C4-2B (cell line): ENCODE measurements around the gene TMEM135.

Experiments
- H3K27ac ChIP-seq: fragments of 450-650 bp; 2 replicates; pipeline ENCODE4 v1.5.1; 2017
- ZFX ChIP-seq: fragments of 450-650 bp; IDR thresholded peaks from 2 replicates; pipeline ENCODE4 v1.6.1; 2017
- TF ChIP-seq, protein P1 (sequence below): fragments of 450-650 bp; conservative IDR thresholded peaks from 2 replicates; pipeline ENCODE4 v1.5.1; 2017; ENCODE audit warnings: mild to moderate bottlenecking

TMEM135 gene

DNA sequence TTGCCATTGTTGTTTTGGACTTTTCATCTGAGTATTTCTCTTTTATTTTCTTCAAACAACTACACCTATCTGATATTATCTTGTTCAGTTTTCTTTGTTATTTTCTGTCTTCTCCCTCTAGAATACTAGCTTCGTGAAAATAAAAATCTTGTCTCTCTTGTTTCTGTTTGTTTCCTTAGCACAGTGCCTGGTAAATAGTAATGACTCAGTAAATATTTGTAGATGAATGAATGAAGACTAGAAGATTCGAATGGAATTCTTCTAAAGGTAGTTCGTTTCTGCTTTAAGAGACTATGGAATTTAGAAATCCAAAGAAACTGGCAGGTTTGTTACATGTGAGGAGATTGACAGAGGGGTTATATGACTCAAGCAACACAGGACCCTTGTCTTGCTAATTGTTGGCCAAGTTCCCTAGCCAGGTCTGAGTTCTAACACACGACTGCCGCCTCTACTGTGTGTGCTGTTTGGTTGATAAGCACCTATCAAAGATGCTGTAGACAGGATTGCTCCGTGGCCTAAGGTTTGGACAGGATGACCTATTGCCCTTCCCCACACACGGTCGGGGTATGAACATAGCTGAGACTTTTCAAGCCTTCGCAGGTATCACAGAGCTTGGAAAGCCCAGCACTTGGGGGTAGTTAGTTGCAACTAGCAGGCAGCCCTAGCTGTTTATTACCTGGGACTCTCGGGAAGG is 831 bp upstream of the TMEM135 start:
- peak overlapping the region; percentile 95 for H3K27ac ChIP-seq

DNA sequence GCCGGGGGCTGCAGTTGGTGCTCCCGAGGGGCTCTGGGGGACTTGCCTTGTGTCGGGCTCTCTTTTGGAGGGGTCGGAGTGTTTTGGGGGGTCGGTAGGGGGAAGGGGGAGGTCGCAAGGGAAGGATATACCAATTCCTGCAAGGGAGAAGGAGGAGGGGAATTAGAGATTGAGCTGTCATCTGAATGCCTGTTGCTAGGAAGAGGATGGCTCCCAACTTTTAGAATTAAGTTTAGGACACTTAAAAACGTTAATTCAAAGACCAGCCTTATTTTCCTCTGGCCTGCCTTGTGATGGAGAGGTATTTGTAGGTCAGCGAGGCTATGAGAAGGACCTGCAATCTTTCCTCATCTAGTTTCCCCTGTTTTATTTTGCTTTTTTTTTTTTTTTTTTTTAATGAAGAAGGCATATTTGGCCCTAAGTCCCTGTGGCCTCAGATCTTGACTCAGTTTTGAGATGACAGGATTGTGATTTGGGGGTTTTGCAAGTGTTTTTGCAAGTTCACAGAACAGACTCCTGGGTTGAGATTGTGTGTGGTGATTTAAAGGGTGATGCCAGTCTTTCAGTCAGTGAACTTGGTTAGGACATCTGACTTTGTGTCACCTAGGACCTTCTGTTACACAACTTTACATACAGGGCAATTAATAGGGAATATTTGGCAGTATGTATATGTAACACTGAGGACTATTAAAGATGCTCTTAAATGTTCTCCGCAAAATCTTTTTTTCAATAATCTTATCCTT is 672 bp downstream of the TMEM135 start:
- H3K27ac ChIP-seq, result peak overlapping the region; percentile 95

More for the DNA sequence above, 831 bp upstream of the TMEM135 start:
- no peak for TF ChIP-seq ZFX
- TF ChIP-seq, protein P1, sequence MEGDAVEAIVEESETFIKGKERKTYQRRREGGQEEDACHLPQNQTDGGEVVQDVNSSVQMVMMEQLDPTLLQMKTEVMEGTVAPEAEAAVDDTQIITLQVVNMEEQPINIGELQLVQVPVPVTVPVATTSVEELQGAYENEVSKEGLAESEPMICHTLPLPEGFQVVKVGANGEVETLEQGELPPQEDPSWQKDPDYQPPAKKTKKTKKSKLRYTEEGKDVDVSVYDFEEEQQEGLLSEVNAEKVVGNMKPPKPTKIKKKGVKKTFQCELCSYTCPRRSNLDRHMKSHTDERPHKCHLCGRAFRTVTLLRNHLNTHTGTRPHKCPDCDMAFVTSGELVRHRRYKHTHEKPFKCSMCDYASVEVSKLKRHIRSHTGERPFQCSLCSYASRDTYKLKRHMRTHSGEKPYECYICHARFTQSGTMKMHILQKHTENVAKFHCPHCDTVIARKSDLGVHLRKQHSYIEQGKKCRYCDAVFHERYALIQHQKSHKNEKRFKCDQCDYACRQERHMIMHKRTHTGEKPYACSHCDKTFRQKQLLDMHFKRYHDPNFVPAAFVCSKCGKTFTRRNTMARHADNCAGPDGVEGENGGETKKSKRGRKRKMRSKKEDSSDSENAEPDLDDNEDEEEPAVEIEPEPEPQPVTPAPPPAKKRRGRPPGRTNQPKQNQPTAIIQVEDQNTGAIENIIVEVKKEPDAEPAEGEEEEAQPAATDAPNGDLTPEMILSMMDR, result no peak

DNA sequence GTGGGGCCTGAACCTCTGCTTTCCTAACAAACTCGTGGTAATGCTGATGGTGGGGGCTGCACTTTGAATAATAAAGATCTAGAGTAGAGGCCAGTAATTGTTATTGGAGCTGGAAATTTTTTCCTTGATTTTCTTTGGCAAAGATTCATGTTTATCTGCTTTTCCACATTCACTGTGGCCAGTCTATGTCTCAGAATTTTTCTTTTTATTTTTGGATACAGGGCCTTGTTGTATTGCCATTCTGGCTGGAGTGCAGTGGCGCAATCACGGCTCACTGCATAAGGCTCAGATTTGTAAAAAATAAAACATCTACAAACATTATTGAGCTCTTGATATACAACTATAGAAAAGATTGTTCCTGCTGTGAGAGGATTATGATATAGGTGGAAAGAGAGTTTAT is 1.6 kb downstream of the TMEM135 start:
- no peak for TF ChIP-seq ZFX
- TF ChIP-seq, protein P1, result no peak
- no peak overlapping the region for H3K27ac ChIP-seq

More for the DNA sequence above, 672 bp downstream of the TMEM135 start:
- no peak for TF ChIP-seq ZFX
- TF ChIP-seq, protein P1, result no peak

DNA sequence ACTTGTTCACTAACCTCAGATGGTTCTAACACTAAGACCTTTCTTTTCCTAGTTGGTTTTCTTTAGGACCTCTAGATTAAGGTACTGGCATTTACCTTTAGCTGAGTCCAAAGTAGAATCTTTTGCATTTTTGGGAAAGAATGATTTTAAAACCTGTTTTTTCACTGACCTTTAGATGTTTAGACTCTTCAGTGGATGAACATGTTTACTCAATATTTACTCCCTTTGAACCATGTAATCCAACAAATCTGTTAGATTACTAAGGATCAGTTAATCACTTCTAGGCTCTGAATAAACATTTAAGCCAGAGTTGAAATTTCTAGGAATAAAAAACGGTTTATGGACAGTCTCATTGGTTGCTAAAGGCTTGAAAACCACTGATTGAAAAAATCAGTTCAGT is 6.2 kb downstream of the TMEM135 start:
- no peak for TF ChIP-seq ZFX
- TF ChIP-seq, protein P1, result no peak
- no peak overlapping the region for H3K27ac ChIP-seq

DNA sequence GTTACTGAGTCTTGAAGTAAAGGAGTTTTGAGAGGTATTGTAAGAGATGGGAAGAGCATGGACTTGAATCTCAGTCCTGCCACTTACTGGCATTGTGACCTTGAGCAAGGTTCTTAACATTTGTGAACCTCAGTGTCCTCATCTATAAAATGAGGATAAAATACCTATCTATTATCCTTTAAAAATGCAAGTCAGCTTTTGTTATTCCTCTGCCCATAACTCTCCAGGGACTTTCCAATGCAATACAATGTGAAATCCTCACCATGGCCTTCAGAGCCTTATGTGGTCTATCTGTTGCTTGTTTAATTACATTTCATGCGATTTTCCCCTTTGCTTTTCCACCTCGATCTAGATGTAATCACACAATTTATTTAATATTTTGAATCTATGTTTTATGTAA is 9.1 kb downstream of the TMEM135 start:
- H3K27ac ChIP-seq, result no peak overlapping the region
- TF ChIP-seq ZFX, result no peak
- TF ChIP-seq, protein P1, result no peak

DNA sequence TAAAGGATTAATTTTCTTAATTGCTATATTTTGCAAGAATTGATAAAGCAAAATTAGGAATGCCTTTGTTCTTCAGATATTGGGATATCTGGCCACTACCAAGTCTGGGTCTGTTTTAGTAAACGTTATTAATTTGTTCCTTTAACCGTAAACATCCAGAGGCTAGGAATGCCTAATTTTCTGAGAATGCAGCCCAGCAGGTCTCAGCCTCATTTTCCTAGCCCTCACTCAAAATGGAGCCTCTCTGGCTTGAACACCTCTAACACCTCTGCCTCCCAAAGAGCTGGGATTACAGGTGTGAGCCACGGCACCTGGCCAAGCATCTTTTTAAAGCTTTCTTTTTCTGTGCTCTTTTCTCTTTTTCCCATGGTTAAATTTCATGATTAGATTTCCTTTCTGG is 18.4 kb downstream of the TMEM135 start:
- H3K27ac ChIP-seq, result no peak overlapping the region
- TF ChIP-seq, protein P1, result no peak
- no peak for TF ChIP-seq ZFX

DNA sequence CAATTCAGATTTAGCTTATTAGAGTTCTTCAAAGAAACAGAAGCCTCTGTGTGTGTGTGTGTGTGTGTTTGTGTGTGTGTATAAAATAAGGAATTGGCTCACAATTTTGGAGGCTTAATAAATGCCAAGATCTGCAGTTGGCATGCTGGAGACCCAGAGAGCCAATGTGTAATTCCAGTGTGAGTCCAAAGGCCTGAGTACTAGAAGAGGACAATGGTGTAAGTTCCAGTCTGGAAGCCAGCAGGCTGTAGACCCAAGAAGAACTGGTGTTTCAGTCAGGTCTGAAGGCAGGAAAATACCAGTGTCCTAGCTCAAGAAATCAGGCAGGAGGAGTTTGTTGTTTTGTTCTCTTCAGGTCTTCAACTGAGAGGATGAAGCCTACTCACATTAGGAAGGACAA is 20.0 kb downstream of the TMEM135 start:
- TF ChIP-seq ZFX, result no peak
- no peak overlapping the region for H3K27ac ChIP-seq
